Kidney epithelial cell (primary cell): ENCODE data around the gene DRICH1. TPM values are rescaled to one million over a fixed set of nuclear protein-coding genes. Genes with fewer than 3 reads are reported as not detected.
"Not testable (repeated sequence)": the region's sequence is repeated elsewhere in the genome, so short reads cannot be mapped to it uniquely, and the experiment has no call there.

ENCODE experiments used
- DNase-seq: peaks from one replicate; pipeline ENCODE4 v3.0.0-alpha.2; 2010; ENCODE audit warnings: low read depth
- H3K27me3 ChIP-seq: 2 replicates; pipeline ENCODE4 v1.6.0; 2011; ENCODE audit warnings: low read length; ENCODE audit not compliant: control insufficient read depth, insufficient read depth
- H3K36me3 ChIP-seq: 2 replicates; pipeline ENCODE4 v1.5.1; 2011; ENCODE audit warnings: low read length; ENCODE audit not compliant: control insufficient read depth, insufficient read depth
- H3K4me3 ChIP-seq: 2 replicates; pipeline ENCODE4 v1.5.1; 2011; ENCODE audit warnings: low read depth, mild to moderate bottlenecking, control low read depth, low read length
- CTCF ChIP-seq: IDR thresholded peaks from 2 replicates; pipeline ENCODE4 v1.5.1; 2011; ENCODE audit warnings: mild to moderate bottlenecking, moderate library complexity, low read length, control low read depth, inconsistent platforms; ENCODE audit not compliant: insufficient read depth, poor library complexity, severe bottlenecking
- total RNA-seq: library from RNA; depleted of rRNA; stranded (reverse); fragments of >200 nt; gene quantifications from 2 replicates; pipeline ENCODE4 v1.2.3, GENCODE V29; 2015

Gene DRICH1
- total RNA-seq, 1 donor from 2014 or later: not detected

GRCh38 chr22:23675502-23676415, 43.6 kb upstream of the DRICH1 start:
- Histone ChIP-seq H3K36me3 (no peaks in the 10 kb centered on the region), H3K27me3 (no peaks in the 10 kb centered on the region), H3K4me3 (no peak overlapping the region)
- no peak for TF ChIP-seq CTCF
- no peak for DNase-seq

DNA sequence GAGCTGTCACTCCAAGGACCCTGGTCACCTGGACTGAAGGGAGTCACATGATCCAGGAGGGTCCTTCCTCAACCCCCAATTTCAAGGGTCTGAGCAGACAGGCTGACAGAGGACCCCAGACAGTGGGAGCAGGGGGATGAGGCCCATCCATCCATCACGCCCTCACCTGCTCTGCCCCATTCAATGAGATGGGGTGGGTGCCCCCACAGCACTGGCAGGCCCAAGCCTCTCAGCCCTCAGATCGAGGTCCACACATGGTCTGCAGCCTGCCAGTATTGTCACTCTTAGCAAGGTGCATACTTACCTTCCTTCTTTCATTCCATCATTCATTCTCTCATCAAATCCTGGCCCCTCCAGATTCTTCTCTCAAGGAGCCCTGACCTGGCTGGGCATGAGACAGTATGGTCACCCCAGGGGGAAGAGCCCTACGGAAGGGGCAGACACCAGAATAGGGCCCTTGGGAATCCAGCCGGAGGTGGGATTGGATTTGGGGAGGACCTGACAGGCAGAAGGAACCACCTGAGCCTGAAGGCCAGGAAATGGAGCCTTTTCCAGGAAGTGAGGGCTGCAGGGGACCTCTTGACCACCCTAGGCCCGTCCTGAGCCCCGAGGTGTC, 42.9 kb upstream of the DRICH1 start:
- not testable (repeated sequence) for H3K36me3 ChIP-seq, H3K27me3 ChIP-seq, DNase-seq, H3K4me3 ChIP-seq

DNA sequence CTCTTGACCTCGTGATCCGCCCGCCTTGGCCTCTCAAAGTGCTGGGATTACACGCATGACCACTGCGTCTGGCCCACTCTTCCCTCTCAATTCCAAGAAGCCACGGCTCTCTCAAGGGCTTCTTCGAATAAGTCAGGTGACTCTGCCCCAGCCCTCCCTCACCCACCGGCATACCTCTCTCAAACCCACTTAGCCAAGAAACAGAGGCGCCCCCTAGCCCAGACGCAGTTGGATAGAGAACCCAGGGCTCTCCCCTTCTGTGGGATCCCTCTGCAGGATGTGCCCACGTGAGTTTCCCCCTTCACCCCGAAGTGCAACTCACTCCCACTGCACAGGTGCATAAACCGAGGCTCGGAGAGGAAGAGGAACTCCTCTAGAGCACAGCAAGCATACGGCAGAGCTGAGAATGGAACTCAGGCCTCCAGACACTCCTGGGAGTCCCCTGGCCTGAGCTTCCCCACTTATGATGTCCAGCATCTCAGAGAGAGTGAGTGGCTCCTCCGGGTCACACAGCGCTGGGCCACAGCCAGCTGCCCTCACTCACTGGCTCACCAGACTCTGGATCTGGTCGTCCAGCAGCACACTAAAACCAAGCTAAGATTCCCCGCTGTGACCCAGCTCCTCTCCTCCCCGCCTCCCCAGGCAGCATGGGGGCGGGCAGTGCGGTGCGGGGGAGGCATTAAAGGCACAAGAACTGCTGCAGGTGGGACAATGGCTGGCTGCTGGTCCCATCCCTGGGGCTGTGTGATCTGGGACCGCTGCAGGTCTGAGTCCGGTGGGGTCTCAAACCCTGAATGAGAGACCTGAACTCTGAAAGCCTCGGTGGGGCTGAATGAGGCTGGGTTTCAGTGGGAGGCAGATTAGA, 41.9 kb upstream of the DRICH1 start:
- TF ChIP-seq CTCF: no peak
- Histone ChIP-seq H3K27me3 (no peaks in the 10 kb centered on the region), H3K36me3 (no peaks in the 10 kb centered on the region), H3K4me3 (no peak overlapping the region)
- DNase-seq: no peak

GRCh38 chr22:23673050-23673620, 41.0 kb upstream of the DRICH1 start:
- Histone ChIP-seq H3K36me3 (no peaks in the 10 kb centered on the region), H3K27me3 (no peaks in the 10 kb centered on the region), H3K4me3 (no peak overlapping the region)
- TF ChIP-seq CTCF: no peak
- no peak for DNase-seq

- H3K27me3 ChIP-seq, DNase-seq, H3K36me3 ChIP-seq, H3K4me3 ChIP-seq: not testable (repeated sequence)
Measured at GRCh38 chr22:23672307-23673049, 40.4 kb upstream of the DRICH1 start.

GRCh38 chr22:23671387-23671786, 39.3 kb upstream of the DRICH1 start:
- not testable (repeated sequence) for DNase-seq, H3K27me3 ChIP-seq, H3K36me3 ChIP-seq, H3K4me3 ChIP-seq
